Measurements from ENCODE around the gene ARHGAP12.

ARHGAP12 gene

DNA sequence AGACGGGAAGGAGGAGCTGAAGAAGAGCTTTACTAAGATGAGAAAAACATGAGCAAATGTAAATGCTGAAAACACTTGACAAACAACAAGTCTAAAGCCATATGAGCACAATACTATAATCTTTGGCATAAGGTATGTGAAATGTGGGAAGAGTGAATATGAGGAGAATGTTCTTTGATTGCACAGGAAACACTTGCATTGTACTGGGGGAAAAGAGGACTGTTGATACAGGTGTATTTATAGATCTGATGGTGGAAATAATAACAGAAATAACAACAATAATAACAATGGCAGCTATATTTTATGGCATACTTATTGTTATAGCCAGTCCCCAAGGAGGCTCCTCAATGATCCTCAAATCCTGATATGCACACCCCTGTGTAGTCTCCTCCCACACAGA, 23.0 kb downstream of the ARHGAP12 start:
- Histone ChIP-seq H3K9ac (ENCODE audit: low read depth, low read length, poor library complexity, severe bottlenecking) (no peak overlapping the region), H3K4me2 (ENCODE audit: low read depth, low read length, poor library complexity, severe bottlenecking) (no peak overlapping the region), H3K9me3 (ENCODE audit: insufficient read depth, low read depth, low read length) (no peaks in the 10 kb centered on the region), H4K20me1 (ENCODE audit: insufficient read depth, low read length, poor library complexity, severe bottlenecking) (peaks cover 4% of the 10 kb centered on the region), H3K9me2 (replicated peaks; ENCODE audit: low read depth, low read length) (no peaks in the 10 kb centered on the region), H3K4me3 (ENCODE audit: low read length, poor library complexity, severe bottlenecking) (no peak overlapping the region), H3K36me3 (ENCODE audit: insufficient read depth, low read length) (peaks cover 45% of the 10 kb centered on the region), H3K4me1 (ENCODE audit: insufficient read depth, low read length, poor library complexity, severe bottlenecking) (peaks cover 9% of the 10 kb centered on the region), H3F3A (ENCODE audit: low read depth) (no peaks in the 10 kb centered on the region), H3K27me3 (ENCODE audit: insufficient read depth, low read length, poor library complexity, severe bottlenecking) (no peaks in the 10 kb centered on the region), H3K79me2 (ENCODE audit: insufficient read depth, low read length) (peaks cover 63% of the 10 kb centered on the region), H2AFZ (ENCODE audit: low read length) (no peak overlapping the region)
- TF ChIP-seq EZH2phosphoT487 (IDR thresholded peaks at IDR 0.05; ENCODE audit: borderline replicate concordance) (no peak), CTCF (conservative IDR thresholded peaks at IDR 0.05; ENCODE audit: low read length) (no peak)

DNA sequence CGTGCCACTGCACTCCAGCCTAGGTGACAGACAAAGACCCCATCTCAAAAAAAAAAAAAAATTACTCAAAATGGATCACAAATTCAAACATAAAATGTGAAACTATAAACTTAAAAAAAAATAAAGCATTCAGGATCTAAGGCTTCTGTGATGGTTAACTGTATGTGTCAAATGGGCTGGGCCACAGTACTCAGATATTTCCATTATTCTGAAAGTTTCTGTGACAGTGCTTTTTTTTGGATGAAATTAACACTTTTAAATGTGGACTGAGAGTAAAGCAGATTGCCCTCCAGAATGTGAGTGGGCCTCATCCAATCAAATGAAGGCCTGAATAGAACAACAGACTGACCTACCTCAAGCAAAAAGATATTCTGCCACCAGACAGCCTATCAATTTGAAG, 26.0 kb downstream of the ARHGAP12 start:
- Histone ChIP-seq H3K79me2 (ENCODE audit: insufficient read depth, low read length) (peaks cover 75% of the 10 kb centered on the region), H3F3A (ENCODE audit: low read depth) (no peaks in the 10 kb centered on the region), H3K4me2 (ENCODE audit: low read depth, low read length, poor library complexity, severe bottlenecking) (no peak overlapping the region), H3K36me3 (ENCODE audit: insufficient read depth, low read length) (peaks cover 35% of the 10 kb centered on the region), H3K4me3 (ENCODE audit: low read length, poor library complexity, severe bottlenecking) (no peak overlapping the region), H4K20me1 (ENCODE audit: insufficient read depth, low read length, poor library complexity, severe bottlenecking) (peaks cover 4% of the 10 kb centered on the region), H2AFZ (ENCODE audit: low read length) (no peak overlapping the region), H3K9ac (ENCODE audit: low read depth, low read length, poor library complexity, severe bottlenecking) (no peak overlapping the region), H3K4me1 (ENCODE audit: insufficient read depth, low read length, poor library complexity, severe bottlenecking) (peaks cover 9% of the 10 kb centered on the region), H3K9me2 (replicated peaks; ENCODE audit: low read depth, low read length) (no peaks in the 10 kb centered on the region), H3K27me3 (ENCODE audit: insufficient read depth, low read length, poor library complexity, severe bottlenecking) (no peaks in the 10 kb centered on the region), H3K9me3 (ENCODE audit: insufficient read depth, low read depth, low read length) (no peaks in the 10 kb centered on the region)
- TF ChIP-seq EZH2phosphoT487 (IDR thresholded peaks at IDR 0.05; ENCODE audit: borderline replicate concordance) (no peak), CTCF (conservative IDR thresholded peaks at IDR 0.05; ENCODE audit: low read length) (no peak)

GRCh38 chr10:31897506-31897905, 31.1 kb downstream of the ARHGAP12 start:
- no peak overlapping the region for H3K4me2 ChIP-seq (ENCODE audit: low read depth, low read length, poor library complexity, severe bottlenecking)

More at GRCh38 chr10:31897506-31897905, 31.1 kb downstream of the ARHGAP12 start:
- Histone ChIP-seq H3K36me3 (ENCODE audit: insufficient read depth, low read length) (peaks cover 12% of the 10 kb centered on the region), H3K79me2 (ENCODE audit: insufficient read depth, low read length) (peaks cover 39% of the 10 kb centered on the region), H3K9ac (ENCODE audit: low read depth, low read length, poor library complexity, severe bottlenecking) (no peak overlapping the region), H2AFZ (ENCODE audit: low read length) (no peak overlapping the region), H3K27me3 (ENCODE audit: insufficient read depth, low read length, poor library complexity, severe bottlenecking) (no peaks in the 10 kb centered on the region), H3F3A (ENCODE audit: low read depth) (no peaks in the 10 kb centered on the region), H4K20me1 (ENCODE audit: insufficient read depth, low read length, poor library complexity, severe bottlenecking) (no peaks in the 10 kb centered on the region), H3K9me2 (replicated peaks; ENCODE audit: low read depth, low read length) (no peaks in the 10 kb centered on the region), H3K4me3 (ENCODE audit: low read length, poor library complexity, severe bottlenecking) (no peak overlapping the region), H3K4me1 (ENCODE audit: insufficient read depth, low read length, poor library complexity, severe bottlenecking) (peaks cover 6% of the 10 kb centered on the region), H3K9me3 (ENCODE audit: insufficient read depth, low read depth, low read length) (no peaks in the 10 kb centered on the region)
- TF ChIP-seq EZH2phosphoT487 (IDR thresholded peaks at IDR 0.05; ENCODE audit: borderline replicate concordance) (no peak), CTCF (conservative IDR thresholded peaks at IDR 0.05; ENCODE audit: low read length) (no peak)

All from Loucy (cell line).